Smooth muscle cell of the coronary artery (primary cell): ENCODE measurements around the gene BCDIN3D. TPM values are rescaled to one million over a fixed set of nuclear protein-coding genes. Genes with fewer than 3 reads are reported as not detected.

Source experiments
- total RNA-seq: library from RNA; depleted of rRNA; stranded (reverse); fragments of >200 nt; gene quantifications from 2 replicates; pipeline ENCODE4 v1.2.3, GENCODE V29; 2014; ENCODE audit warnings: low replicate concordance

Gene BCDIN3D, protein sequence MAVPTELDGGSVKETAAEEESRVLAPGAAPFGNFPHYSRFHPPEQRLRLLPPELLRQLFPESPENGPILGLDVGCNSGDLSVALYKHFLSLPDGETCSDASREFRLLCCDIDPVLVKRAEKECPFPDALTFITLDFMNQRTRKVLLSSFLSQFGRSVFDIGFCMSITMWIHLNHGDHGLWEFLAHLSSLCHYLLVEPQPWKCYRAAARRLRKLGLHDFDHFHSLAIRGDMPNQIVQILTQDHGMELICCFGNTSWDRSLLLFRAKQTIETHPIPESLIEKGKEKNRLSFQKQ
- 3.7 and 4.0 TPM in 2 replicates for total RNA-seq

DNA sequence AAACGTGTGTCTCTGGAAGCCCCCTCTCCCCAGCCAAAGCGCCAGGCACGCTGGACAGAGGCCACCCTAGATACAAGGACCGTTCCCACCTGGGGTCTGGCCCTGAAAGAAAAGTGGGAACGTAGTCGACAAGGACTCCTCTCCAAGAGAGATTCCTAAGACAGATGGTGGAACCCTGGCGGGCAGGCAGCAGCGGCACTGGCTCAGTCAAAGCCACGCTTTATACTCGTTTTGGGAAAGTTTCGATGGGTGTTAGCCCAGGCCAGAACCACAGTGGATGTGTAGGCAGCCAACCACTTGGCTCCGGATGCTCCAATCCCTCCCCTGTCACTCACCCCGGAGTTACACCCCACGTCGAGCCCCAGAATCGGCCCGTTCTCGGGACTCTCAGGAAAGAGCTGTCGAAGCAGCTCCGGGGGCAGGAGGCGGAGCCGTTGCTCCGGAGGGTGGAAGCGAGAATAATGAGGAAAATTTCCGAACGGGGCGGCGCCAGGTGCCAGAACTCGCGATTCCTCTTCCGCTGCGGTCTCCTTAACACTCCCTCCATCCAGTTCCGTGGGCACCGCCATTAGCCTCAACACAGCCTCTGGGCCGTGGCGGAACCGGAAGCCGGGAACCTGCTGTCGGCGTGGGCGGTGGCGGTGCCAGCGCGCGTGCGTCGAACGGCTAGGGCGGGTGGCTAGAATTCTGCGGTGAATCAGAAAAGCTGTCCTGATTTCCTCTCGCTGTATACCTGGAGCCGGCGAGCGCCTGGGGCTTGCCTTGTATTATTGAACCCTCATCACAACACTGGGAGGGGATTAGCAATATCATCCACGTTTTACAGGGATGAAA, at the start of gene BCDIN3D:
BCDIN3D (minus strand) TSS at position 588 of the 834 bp plus-strand sequence; CDS start at position 569, 19 bp downstream.

DNA sequence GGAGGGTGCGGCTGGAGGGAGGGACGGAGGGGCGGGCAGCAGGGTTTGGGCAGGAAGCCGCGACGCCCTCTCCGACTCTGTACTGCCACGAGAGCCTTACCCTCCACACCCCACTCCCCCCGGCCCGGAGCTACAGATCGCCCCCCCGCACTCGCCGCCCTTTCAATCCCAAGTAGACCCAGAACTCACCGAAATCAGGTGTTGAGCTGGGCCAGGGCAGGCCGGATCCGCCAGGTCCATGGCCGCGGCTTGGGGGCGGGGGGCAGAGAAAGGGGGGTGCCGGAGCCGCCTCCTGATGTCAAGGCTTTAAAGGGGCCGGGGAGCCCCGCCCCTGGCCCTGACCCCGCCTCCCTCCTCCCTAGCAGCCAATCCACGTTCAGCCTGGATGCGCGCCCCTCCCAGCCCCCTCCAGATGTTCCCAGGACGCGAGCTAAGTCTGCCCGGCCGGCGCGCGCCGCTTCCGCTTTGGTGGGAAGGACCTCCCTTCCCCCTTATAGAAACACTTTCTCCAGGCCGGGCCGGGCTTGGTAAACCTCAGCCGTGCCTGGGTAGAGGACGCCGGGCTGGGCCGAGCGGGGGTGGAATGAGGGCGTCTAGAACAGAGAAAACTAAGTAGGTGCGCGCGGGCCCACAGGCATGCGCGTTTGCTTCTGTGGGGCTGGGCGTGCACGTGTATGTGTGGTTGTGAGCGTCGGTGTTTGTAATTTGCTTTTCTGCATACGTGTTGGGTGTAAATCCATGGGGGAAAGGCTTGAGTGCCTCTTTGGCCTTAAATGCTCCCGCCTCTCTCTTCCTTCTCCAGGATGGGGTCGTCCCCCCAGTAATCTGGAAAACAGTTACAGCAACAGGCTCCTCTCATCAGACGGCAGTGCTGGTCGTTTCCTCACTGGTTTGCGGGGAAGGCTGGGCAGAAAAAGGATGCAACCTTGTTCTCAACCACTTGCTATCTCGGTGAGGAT, 14.5 kb downstream of the BCDIN3D start, which contains the start of gene NCKAP5L:
NCKAP5L (minus strand) TSS at position 281 of the 959 bp plus-strand sequence. CDS start 24,369 bp downstream, outside the sequence.

Other genes with a start within 250 kb of the BCDIN3D start
- 0.12 and 0.23 TPM in 2 replicates for gene FAM186B, start 237.5 kb downstream of the BCDIN3D start, total RNA-seq
- gene PRPF40B, start 219.5 kb downstream of the BCDIN3D start, total RNA-seq = 11.9 and 17.6 TPM in 2 replicates
- 17.2 and 46.4 TPM in 2 replicates for gene FMNL3, start 135.7 kb downstream of the BCDIN3D start, total RNA-seq
- 238 and 243 TPM in 2 replicates for gene TMBIM6, start 101.5 kb downstream of the BCDIN3D start, total RNA-seq
- gene NCKAP5L, start 14.7 kb downstream of the BCDIN3D start, total RNA-seq = 11.7 and 13.3 TPM in 2 replicates
- 0.38 and 41.0 TPM in 2 replicates for gene FAIM2, start 60.8 kb upstream of the BCDIN3D start, total RNA-seq
- not detected in 2 replicates for gene AQP2, start 107.6 kb upstream of the BCDIN3D start, total RNA-seq
- 0.60 and 0.82 TPM in 2 replicates for gene AQP5, start 118.8 kb upstream of the BCDIN3D start, total RNA-seq
- under 0.01 TPM in 1 of 2 replicates, not detected in the other for gene AQP6, start 129.8 kb upstream of the BCDIN3D start, total RNA-seq
- 23.1 and 23.2 TPM in 2 replicates for gene RACGAP1, start 182.4 kb upstream of the BCDIN3D start, total RNA-seq
- 1.7 and 5.9 TPM in 2 replicates for gene ASIC1, start 214.5 kb upstream of the BCDIN3D start, total RNA-seq
- 10.4 and 22.2 TPM in 2 replicates for gene SMARCD1, start 242.2 kb upstream of the BCDIN3D start, total RNA-seq